ENCODE measurements around the gene CRELD2. TPM values are rescaled to one million over a fixed set of nuclear protein-coding genes. Genes with fewer than 3 reads are reported as not detected.

CRELD2 gene
- total RNA-seq, 4 donors from 2014 or later, result 9.3 to 29.4 (median 21.5) TPM

- no peak overlapping the region for H3K27ac ChIP-seq
- H3K4me1 ChIP-seq, result no peaks in the 10 kb centered on the region
- no peak overlapping the region for H3K4me3 ChIP-seq
- no peak for TF ChIP-seq POLR2A (IDR thresholded peaks at IDR 0.05)
- TF ChIP-seq EP300 (IDR thresholded peaks at IDR 0.05), result no peak
- no peak for TF ChIP-seq POLR2AphosphoS5 (IDR thresholded peaks at IDR 0.05)
- TF ChIP-seq CTCF (IDR thresholded peaks at IDR 0.05), result no peak
- no peak for DNase-seq (ENCODE audit: low spot score in 2 of 2)
- peaks cover 30% of the 10 kb centered on the region for H3K36me3 ChIP-seq
- 94% methylated on average over 5 of the region's 5 CpGs for WGBS
- no peaks in the 10 kb centered on the region for H3K27me3 ChIP-seq
- H3K9me3 ChIP-seq, result no peaks in the 10 kb centered on the region
Measured at GRCh38 chr22:49896201-49896600, 22.2 kb upstream of the CRELD2 start.

- no peak for TF ChIP-seq EP300 (IDR thresholded peaks at IDR 0.05)
- TF ChIP-seq POLR2A (IDR thresholded peaks at IDR 0.05), result no peak
- no peak for TF ChIP-seq CTCF (IDR thresholded peaks at IDR 0.05)
- TF ChIP-seq POLR2AphosphoS5 (IDR thresholded peaks at IDR 0.05), result no peak
- Histone ChIP-seq H3K27me3 (no peaks in the 10 kb centered on the region), H3K4me3 (no peak overlapping the region), H3K4me1 (no peaks in the 10 kb centered on the region), H3K9me3 (no peaks in the 10 kb centered on the region), H3K27ac (no peak overlapping the region), H3K36me3 (peaks cover 40% of the 10 kb centered on the region)
- no peak for DNase-seq (ENCODE audit: low spot score in 2 of 2)
- 90% methylated on average over 8 of the region's 8 CpGs for whole genome bisulfite sequencing
Measured at GRCh38 chr22:49897015-49897684, 21.3 kb upstream of the CRELD2 start.

GRCh38 chr22:49899530-49899929 lies 18.9 kb upstream of the CRELD2 start:
- Histone ChIP-seq H3K27me3 (no peaks in the 10 kb centered on the region), H3K9me3 (no peaks in the 10 kb centered on the region), H3K27ac (no peak overlapping the region), H3K4me3 (no peak overlapping the region), H3K4me1 (no peaks in the 10 kb centered on the region), H3K36me3 (peaks cover 55% of the 10 kb centered on the region)
- TF ChIP-seq EP300 (IDR thresholded peaks at IDR 0.05) (no peak), CTCF (IDR thresholded peaks at IDR 0.05) (no peak), POLR2AphosphoS5 (IDR thresholded peaks at IDR 0.05) (no peak), POLR2A (IDR thresholded peaks at IDR 0.05) (no peak)
- no peak for DNase-seq (ENCODE audit: low spot score in 2 of 2)
- 89% methylated on average over 6 of the region's 6 CpGs for WGBS

GRCh38 chr22:49900441-49901230 lies 17.8 kb upstream of the CRELD2 start:
- Histone ChIP-seq H3K27me3 (no peaks in the 10 kb centered on the region), H3K9me3 (no peaks in the 10 kb centered on the region), H3K4me3 (no peak overlapping the region), H3K4me1 (no peaks in the 10 kb centered on the region), H3K27ac (no peak overlapping the region), H3K36me3 (peaks cover 55% of the 10 kb centered on the region)
- DNase-seq (ENCODE audit: low spot score in 2 of 2), result no peak
- no peak for TF ChIP-seq EP300 (IDR thresholded peaks at IDR 0.05)
- TF ChIP-seq POLR2AphosphoS5 (IDR thresholded peaks at IDR 0.05), result no peak
- no peak for TF ChIP-seq POLR2A (IDR thresholded peaks at IDR 0.05)
- no peak for TF ChIP-seq CTCF (IDR thresholded peaks at IDR 0.05)
- 84% methylated on average over 23 of the region's 30 CpGs for WGBS

- Histone ChIP-seq H3K27ac (no peak overlapping the region), H3K4me3 (no peak overlapping the region), H3K27me3 (no peaks in the 10 kb centered on the region), H3K4me1 (no peaks in the 10 kb centered on the region), H3K36me3 (peaks cover 61% of the 10 kb centered on the region), H3K9me3 (no peaks in the 10 kb centered on the region)
- no peak for DNase-seq (ENCODE audit: low spot score in 2 of 2)
- TF ChIP-seq POLR2AphosphoS5 (IDR thresholded peaks at IDR 0.05), result no peak
- no peak for TF ChIP-seq CTCF (IDR thresholded peaks at IDR 0.05)
- TF ChIP-seq EP300 (IDR thresholded peaks at IDR 0.05), result no peak
- no peak for TF ChIP-seq POLR2A (IDR thresholded peaks at IDR 0.05)
- 95% methylated on average over 11 of the region's 11 CpGs for WGBS
Measured at GRCh38 chr22:49901457-49901856, 17.0 kb upstream of the CRELD2 start.

All from suprapubic skin (tissue), 4 donors.